GM12878 (cell line): ENCODE measurements around the gene OR10G6.

ENCODE experiments used
- CHD4 ChIP-seq: fragments of 200-600 bp; sonication (generic); IDR thresholded peaks from 2 replicates; pipeline ENCODE4 v1.6.1; 2016; ENCODE audit warnings: mild to moderate bottlenecking
- KDM1A ChIP-seq: fragments of 200-600 bp; sonication (generic); IDR thresholded peaks from 2 replicates; pipeline ENCODE4 v1.6.1; 2016; ENCODE audit warnings: borderline replicate concordance
- MTA3 ChIP-seq: IDR thresholded peaks from 2 replicates; pipeline ENCODE4 v1.6.1; 2012; ENCODE audit warnings: low read length, inconsistent platforms, borderline replicate concordance
- POLR2AphosphoS5 ChIP-seq: IDR thresholded peaks from 2 replicates; pipeline ENCODE4 v1.6.1; 2011; ENCODE audit warnings: mild to moderate bottlenecking, low read length, inconsistent platforms
- RAD21 ChIP-seq: IDR thresholded peaks from 2 replicates; pipeline ENCODE4 v1.6.1; 2011; ENCODE audit warnings: mild to moderate bottlenecking, low read depth, low read length, moderate library complexity; ENCODE audit not compliant: insufficient read depth
- SUPT20H ChIP-seq: IDR thresholded peaks from 2 replicates; pipeline ENCODE4 v1.6.1; 2011; ENCODE audit warnings: low read depth, mild to moderate bottlenecking, low read length, moderate library complexity, borderline replicate concordance; ENCODE audit not compliant: control insufficient read depth
- TF ChIP-seq, protein P1 (sequence below): IDR thresholded peaks from 2 replicates; pipeline ENCODE4 v1.6.1; 2012; ENCODE audit warnings: low read length, inconsistent platforms
- TF ChIP-seq, protein P2 (sequence below), 3 experiments: IDR thresholded peaks in 2 of 3; conservative IDR thresholded peaks in 1 of 3; 2 replicates each; pipeline ENCODE4 v1.5.1; 2011; ENCODE audit warnings: low read depth in 3 of 3, low read length in 3 of 3, mild to moderate bottlenecking in 3 of 3, control low read depth in 2 of 3, moderate library complexity in 2 of 3, inconsistent platforms in 1 of 3, mixed read lengths in 1 of 3; ENCODE audit not compliant: control insufficient read depth in 2 of 3, insufficient read depth in 1 of 3; ENCODE audit errors: extremely low read depth in 1 of 3
- TF ChIP-seq, protein P3 (sequence below): fragments of 450-650 bp; IDR thresholded peaks from 2 replicates; pipeline ENCODE4 v1.6.1; 2018; ENCODE audit warnings: mild to moderate bottlenecking, low read depth, moderate library complexity; ENCODE audit not compliant: partially characterized antibody
- TF ChIP-seq, protein P4 (sequence below): IDR thresholded peaks from 2 replicates; pipeline ENCODE4 v1.6.1; 2012; ENCODE audit warnings: mild to moderate bottlenecking, low read depth, low read length
- TF ChIP-seq, protein P5 (sequence below): fragments of 450-650 bp; IDR thresholded peaks from 2 replicates; pipeline ENCODE4 v1.6.1; 2017; ENCODE audit warnings: mild to moderate bottlenecking, moderate library complexity
- TF ChIP-seq, protein P6 (sequence below): IDR thresholded peaks from 2 replicates; pipeline ENCODE4 v1.6.1; 2012; ENCODE audit warnings: low read depth, low read length, improper control_type of control experiment

DNA sequence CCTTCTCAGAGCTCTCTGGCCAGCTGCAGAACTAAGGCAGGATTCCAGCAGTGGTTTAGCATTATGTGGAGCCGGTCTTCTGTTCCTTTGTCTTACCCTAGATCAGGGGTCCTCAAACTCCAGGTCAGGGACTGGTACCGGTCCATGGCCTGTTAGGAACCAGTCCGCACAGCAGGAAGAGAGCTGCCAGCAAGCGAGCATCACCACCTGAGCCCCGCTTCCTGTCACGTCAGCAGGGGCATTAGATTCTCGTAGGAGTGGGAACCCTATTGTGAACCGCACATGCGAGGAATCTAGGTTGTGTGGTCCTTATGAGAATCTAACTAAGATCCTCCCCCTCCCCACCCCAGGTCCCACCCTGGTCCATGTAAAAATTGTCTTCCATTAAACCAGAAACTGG, 44.6 kb upstream of the OR10G6 start:
- TF ChIP-seq SUPT20H (no peak), RAD21 (no peak), KDM1A (no peak), MTA3 (no peak), POLR2AphosphoS5 (no peak), CHD4 (no peak)
- TF ChIP-seq, protein P1, sequence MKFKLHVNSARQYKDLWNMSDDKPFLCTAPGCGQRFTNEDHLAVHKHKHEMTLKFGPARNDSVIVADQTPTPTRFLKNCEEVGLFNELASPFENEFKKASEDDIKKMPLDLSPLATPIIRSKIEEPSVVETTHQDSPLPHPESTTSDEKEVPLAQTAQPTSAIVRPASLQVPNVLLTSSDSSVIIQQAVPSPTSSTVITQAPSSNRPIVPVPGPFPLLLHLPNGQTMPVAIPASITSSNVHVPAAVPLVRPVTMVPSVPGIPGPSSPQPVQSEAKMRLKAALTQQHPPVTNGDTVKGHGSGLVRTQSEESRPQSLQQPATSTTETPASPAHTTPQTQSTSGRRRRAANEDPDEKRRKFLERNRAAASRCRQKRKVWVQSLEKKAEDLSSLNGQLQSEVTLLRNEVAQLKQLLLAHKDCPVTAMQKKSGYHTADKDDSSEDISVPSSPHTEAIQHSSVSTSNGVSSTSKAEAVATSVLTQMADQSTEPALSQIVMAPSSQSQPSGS = no peak
- TF ChIP-seq, protein P2, sequence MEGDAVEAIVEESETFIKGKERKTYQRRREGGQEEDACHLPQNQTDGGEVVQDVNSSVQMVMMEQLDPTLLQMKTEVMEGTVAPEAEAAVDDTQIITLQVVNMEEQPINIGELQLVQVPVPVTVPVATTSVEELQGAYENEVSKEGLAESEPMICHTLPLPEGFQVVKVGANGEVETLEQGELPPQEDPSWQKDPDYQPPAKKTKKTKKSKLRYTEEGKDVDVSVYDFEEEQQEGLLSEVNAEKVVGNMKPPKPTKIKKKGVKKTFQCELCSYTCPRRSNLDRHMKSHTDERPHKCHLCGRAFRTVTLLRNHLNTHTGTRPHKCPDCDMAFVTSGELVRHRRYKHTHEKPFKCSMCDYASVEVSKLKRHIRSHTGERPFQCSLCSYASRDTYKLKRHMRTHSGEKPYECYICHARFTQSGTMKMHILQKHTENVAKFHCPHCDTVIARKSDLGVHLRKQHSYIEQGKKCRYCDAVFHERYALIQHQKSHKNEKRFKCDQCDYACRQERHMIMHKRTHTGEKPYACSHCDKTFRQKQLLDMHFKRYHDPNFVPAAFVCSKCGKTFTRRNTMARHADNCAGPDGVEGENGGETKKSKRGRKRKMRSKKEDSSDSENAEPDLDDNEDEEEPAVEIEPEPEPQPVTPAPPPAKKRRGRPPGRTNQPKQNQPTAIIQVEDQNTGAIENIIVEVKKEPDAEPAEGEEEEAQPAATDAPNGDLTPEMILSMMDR (IDR thresholded peaks at IDR 0.05 in 2 of 3, conservative IDR thresholded peaks at IDR 0.05 in 1 of 3; ENCODE audit: control insufficient read depth in 2 of 3, extremely low read depth in 1 of 3, insufficient read depth in 1 of 3, low read depth in 3 of 3, low read length in 3 of 3) = no peak
- TF ChIP-seq, protein P3, sequence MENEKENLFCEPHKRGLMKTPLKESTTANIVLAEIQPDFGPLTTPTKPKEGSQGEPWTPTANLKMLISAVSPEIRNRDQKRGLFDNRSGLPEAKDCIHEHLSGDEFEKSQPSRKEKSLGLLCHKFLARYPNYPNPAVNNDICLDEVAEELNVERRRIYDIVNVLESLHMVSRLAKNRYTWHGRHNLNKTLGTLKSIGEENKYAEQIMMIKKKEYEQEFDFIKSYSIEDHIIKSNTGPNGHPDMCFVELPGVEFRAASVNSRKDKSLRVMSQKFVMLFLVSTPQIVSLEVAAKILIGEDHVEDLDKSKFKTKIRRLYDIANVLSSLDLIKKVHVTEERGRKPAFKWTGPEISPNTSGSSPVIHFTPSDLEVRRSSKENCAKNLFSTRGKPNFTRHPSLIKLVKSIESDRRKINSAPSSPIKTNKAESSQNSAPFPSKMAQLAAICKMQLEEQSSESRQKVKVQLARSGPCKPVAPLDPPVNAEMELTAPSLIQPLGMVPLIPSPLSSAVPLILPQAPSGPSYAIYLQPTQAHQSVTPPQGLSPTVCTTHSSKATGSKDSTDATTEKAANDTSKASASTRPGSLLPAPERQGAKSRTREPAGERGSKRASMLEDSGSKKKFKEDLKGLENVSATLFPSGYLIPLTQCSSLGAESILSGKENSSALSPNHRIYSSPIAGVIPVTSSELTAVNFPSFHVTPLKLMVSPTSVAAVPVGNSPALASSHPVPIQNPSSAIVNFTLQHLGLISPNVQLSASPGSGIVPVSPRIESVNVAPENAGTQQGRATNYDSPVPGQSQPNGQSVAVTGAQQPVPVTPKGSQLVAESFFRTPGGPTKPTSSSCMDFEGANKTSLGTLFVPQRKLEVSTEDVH = no peak
- TF ChIP-seq, protein P4, sequence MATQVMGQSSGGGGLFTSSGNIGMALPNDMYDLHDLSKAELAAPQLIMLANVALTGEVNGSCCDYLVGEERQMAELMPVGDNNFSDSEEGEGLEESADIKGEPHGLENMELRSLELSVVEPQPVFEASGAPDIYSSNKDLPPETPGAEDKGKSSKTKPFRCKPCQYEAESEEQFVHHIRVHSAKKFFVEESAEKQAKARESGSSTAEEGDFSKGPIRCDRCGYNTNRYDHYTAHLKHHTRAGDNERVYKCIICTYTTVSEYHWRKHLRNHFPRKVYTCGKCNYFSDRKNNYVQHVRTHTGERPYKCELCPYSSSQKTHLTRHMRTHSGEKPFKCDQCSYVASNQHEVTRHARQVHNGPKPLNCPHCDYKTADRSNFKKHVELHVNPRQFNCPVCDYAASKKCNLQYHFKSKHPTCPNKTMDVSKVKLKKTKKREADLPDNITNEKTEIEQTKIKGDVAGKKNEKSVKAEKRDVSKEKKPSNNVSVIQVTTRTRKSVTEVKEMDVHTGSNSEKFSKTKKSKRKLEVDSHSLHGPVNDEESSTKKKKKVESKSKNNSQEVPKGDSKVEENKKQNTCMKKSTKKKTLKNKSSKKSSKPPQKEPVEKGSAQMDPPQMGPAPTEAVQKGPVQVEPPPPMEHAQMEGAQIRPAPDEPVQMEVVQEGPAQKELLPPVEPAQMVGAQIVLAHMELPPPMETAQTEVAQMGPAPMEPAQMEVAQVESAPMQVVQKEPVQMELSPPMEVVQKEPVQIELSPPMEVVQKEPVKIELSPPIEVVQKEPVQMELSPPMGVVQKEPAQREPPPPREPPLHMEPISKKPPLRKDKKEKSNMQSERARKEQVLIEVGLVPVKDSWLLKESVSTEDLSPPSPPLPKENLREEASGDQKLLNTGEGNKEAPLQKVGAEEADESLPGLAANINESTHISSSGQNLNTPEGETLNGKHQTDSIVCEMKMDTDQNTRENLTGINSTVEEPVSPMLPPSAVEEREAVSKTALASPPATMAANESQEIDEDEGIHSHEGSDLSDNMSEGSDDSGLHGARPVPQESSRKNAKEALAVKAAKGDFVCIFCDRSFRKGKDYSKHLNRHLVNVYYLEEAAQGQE = no peak
- TF ChIP-seq, protein P5, sequence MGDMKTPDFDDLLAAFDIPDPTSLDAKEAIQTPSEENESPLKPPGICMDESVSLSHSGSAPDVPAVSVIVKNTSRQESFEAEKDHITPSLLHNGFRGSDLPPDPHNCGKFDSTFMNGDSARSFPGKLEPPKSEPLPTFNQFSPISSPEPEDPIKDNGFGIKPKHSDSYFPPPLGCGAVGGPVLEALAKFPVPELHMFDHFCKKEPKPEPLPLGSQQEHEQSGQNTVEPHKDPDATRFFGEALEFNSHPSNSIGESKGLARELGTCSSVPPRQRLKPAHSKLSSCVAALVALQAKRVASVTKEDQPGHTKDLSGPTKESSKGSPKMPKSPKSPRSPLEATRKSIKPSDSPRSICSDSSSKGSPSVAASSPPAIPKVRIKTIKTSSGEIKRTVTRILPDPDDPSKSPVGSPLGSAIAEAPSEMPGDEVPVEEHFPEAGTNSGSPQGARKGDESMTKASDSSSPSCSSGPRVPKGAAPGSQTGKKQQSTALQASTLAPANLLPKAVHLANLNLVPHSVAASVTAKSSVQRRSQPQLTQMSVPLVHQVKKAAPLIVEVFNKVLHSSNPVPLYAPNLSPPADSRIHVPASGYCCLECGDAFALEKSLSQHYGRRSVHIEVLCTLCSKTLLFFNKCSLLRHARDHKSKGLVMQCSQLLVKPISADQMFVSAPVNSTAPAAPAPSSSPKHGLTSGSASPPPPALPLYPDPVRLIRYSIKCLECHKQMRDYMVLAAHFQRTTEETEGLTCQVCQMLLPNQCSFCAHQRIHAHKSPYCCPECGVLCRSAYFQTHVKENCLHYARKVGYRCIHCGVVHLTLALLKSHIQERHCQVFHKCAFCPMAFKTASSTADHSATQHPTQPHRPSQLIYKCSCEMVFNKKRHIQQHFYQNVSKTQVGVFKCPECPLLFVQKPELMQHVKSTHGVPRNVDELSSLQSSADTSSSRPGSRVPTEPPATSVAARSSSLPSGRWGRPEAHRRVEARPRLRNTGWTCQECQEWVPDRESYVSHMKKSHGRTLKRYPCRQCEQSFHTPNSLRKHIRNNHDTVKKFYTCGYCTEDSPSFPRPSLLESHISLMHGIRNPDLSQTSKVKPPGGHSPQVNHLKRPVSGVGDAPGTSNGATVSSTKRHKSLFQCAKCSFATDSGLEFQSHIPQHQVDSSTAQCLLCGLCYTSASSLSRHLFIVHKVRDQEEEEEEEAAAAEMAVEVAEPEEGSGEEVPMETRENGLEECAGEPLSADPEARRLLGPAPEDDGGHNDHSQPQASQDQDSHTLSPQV = no peak
- TF ChIP-seq, protein P6, sequence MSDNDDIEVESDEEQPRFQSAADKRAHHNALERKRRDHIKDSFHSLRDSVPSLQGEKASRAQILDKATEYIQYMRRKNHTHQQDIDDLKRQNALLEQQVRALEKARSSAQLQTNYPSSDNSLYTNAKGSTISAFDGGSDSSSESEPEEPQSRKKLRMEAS = no peak
